WTC11 (cell line): ENCODE measurements around the gene ALG8.

ENCODE experiments used
- FOXJ3 ChIP-seq: sonication (generic); formaldehyde crosslinking; IDR thresholded peaks from 2 replicates; pipeline ENCODE4 v1.9.0; 2021; ENCODE audit warnings: missing genetic modification reagents, mild to moderate bottlenecking, borderline replicate concordance
- FOXP1 ChIP-seq: sonication (generic); formaldehyde crosslinking; IDR thresholded peaks from 2 replicates; pipeline ENCODE4 v1.8.0; 2022; ENCODE audit warnings: missing genetic modification reagents, mild to moderate bottlenecking, moderate library complexity, borderline replicate concordance
- RELA ChIP-seq: sonication (generic); formaldehyde crosslinking; IDR thresholded peaks from 2 replicates; pipeline ENCODE4 v1.8.1; 2022; ENCODE audit warnings: missing genetic modification reagents, mild to moderate bottlenecking, borderline replicate concordance
- SP1 ChIP-seq: sonication (generic); formaldehyde crosslinking; conservative IDR thresholded peaks from 2 replicates; pipeline ENCODE4 v1.8.1; 2022; ENCODE audit warnings: missing genetic modification reagents
- TEAD1 ChIP-seq: sonication (generic); formaldehyde crosslinking; IDR thresholded peaks from 2 replicates; pipeline ENCODE4 v1.8.0; 2022; ENCODE audit warnings: mild to moderate bottlenecking, missing genetic modification reagents
- ZNF232 ChIP-seq: sonication (generic); formaldehyde crosslinking; IDR thresholded peaks from 2 replicates; pipeline ENCODE4 v1.8.0; 2022; ENCODE audit warnings: mild to moderate bottlenecking, missing genetic modification reagents
- TF ChIP-seq, protein P1 (sequence below): fragments of 200-600 bp; IDR thresholded peaks from 2 replicates; pipeline ENCODE4 v1.8.0; 2022; ENCODE audit warnings: antibody characterized with exemption
- TF ChIP-seq, protein P2 (sequence below): sonication (generic); formaldehyde crosslinking; IDR thresholded peaks from 2 replicates; pipeline ENCODE4 v1.8.1; 2023; ENCODE audit warnings: mild to moderate bottlenecking, missing genetic modification reagents, moderate library complexity
- TF ChIP-seq, protein P3 (sequence below): sonication (generic); formaldehyde crosslinking; IDR thresholded peaks from 2 replicates; pipeline ENCODE4 v1.8.1; 2023; ENCODE audit warnings: mild to moderate bottlenecking, missing genetic modification reagents, borderline replicate concordance
- TF ChIP-seq, protein P4 (sequence below): sonication (generic); formaldehyde crosslinking; IDR thresholded peaks from 2 replicates; pipeline ENCODE4 v1.8.0; 2022; ENCODE audit warnings: mild to moderate bottlenecking, missing genetic modification reagents

DNA sequence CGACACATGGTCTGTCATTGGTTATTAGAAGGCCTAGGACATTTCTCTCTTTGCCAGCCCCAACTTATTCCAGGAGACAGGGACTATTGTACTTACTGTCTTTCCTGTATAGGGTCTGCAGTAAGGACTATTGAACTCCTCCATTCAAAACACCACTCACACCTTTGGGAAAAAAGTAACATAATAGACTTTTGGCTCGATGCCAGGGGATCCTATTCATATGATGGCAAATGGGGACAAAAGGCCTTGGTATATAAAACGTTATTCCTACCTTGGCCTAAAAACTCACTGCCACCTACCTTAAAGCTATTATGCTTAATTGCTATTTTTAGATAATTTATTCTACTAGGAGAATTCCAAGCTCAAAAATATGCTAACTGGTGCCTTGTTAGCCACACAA, 53.5 kb downstream of the ALG8 start:
- TF ChIP-seq, protein P1, sequence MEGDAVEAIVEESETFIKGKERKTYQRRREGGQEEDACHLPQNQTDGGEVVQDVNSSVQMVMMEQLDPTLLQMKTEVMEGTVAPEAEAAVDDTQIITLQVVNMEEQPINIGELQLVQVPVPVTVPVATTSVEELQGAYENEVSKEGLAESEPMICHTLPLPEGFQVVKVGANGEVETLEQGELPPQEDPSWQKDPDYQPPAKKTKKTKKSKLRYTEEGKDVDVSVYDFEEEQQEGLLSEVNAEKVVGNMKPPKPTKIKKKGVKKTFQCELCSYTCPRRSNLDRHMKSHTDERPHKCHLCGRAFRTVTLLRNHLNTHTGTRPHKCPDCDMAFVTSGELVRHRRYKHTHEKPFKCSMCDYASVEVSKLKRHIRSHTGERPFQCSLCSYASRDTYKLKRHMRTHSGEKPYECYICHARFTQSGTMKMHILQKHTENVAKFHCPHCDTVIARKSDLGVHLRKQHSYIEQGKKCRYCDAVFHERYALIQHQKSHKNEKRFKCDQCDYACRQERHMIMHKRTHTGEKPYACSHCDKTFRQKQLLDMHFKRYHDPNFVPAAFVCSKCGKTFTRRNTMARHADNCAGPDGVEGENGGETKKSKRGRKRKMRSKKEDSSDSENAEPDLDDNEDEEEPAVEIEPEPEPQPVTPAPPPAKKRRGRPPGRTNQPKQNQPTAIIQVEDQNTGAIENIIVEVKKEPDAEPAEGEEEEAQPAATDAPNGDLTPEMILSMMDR = no peak
- TF ChIP-seq FOXJ3 (CRISPR knock-in tag) = no peak
- no peak for TF ChIP-seq SP1 (CRISPR knock-in tag)
- no peak for TF ChIP-seq RELA (CRISPR knock-in tag)
- TF ChIP-seq TEAD1 (CRISPR knock-in tag) = no peak
- TF ChIP-seq ZNF232 (CRISPR knock-in tag) = no peak
- TF ChIP-seq FOXP1 = no peak
- TF ChIP-seq, protein P2, sequence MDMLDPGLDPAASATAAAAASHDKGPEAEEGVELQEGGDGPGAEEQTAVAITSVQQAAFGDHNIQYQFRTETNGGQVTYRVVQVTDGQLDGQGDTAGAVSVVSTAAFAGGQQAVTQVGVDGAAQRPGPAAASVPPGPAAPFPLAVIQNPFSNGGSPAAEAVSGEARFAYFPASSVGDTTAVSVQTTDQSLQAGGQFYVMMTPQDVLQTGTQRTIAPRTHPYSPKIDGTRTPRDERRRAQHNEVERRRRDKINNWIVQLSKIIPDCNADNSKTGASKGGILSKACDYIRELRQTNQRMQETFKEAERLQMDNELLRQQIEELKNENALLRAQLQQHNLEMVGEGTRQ (CRISPR knock-in tag) = no peak
- TF ChIP-seq, protein P3, sequence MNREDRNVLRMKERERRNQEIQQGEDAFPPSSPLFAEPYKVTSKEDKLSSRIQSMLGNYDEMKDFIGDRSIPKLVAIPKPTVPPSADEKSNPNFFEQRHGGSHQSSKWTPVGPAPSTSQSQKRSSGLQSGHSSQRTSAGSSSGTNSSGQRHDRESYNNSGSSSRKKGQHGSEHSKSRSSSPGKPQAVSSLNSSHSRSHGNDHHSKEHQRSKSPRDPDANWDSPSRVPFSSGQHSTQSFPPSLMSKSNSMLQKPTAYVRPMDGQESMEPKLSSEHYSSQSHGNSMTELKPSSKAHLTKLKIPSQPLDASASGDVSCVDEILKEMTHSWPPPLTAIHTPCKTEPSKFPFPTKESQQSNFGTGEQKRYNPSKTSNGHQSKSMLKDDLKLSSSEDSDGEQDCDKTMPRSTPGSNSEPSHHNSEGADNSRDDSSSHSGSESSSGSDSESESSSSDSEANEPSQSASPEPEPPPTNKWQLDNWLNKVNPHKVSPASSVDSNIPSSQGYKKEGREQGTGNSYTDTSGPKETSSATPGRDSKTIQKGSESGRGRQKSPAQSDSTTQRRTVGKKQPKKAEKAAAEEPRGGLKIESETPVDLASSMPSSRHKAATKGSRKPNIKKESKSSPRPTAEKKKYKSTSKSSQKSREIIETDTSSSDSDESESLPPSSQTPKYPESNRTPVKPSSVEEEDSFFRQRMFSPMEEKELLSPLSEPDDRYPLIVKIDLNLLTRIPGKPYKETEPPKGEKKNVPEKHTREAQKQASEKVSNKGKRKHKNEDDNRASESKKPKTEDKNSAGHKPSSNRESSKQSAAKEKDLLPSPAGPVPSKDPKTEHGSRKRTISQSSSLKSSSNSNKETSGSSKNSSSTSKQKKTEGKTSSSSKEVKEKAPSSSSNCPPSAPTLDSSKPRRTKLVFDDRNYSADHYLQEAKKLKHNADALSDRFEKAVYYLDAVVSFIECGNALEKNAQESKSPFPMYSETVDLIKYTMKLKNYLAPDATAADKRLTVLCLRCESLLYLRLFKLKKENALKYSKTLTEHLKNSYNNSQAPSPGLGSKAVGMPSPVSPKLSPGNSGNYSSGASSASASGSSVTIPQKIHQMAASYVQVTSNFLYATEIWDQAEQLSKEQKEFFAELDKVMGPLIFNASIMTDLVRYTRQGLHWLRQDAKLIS (CRISPR knock-in tag) = no peak
- TF ChIP-seq, protein P4, sequence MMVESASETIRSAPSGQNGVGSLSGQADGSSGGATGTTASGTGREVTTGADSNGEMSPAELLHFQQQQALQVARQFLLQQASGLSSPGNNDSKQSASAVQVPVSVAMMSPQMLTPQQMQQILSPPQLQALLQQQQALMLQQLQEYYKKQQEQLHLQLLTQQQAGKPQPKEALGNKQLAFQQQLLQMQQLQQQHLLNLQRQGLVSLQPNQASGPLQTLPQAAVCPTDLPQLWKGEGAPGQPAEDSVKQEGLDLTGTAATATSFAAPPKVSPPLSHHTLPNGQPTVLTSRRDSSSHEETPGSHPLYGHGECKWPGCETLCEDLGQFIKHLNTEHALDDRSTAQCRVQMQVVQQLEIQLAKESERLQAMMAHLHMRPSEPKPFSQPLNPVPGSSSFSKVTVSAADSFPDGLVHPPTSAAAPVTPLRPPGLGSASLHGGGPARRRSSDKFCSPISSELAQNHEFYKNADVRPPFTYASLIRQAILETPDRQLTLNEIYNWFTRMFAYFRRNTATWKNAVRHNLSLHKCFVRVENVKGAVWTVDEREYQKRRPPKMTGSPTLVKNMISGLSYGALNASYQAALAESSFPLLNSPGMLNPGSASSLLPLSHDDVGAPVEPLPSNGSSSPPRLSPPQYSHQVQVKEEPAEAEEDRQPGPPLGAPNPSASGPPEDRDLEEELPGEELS (CRISPR knock-in tag) = no peak
